HepG2 (cell line): ENCODE data around the gene IGF2. TPM values are rescaled to one million over a fixed set of nuclear protein-coding genes. Genes with fewer than 3 reads are reported as not detected.
A peak's percentile ranks its signal among the peaks of the same experiment; 100 is the strongest.

Experiments
- AHR ChIP-seq: IDR thresholded peaks from 2 replicates; pipeline ENCODE4 v1.6.1; 2018; ENCODE audit warnings: missing genetic modification reagents, missing compliant biosample characterization
- GATAD1 ChIP-seq: IDR thresholded peaks from 2 replicates; pipeline ENCODE4 v1.6.1; 2016; ENCODE audit warnings: missing genetic modification reagents, missing compliant biosample characterization
- KDM1A ChIP-seq: IDR thresholded peaks from 2 replicates; pipeline ENCODE4 v1.6.1; 2016; ENCODE audit warnings: missing compliant biosample characterization
- SMC3 ChIP-seq: IDR thresholded peaks from 2 replicates; pipeline ENCODE4 v1.6.1; 2011; ENCODE audit warnings: low read length, improper control_type of control experiment
- TEAD2 ChIP-seq: sonication (generic); formaldehyde crosslinking; IDR thresholded peaks from 2 replicates; pipeline ENCODE4 v1.9.0; 2021; ENCODE audit warnings: missing genetic modification reagents
- TEAD3 ChIP-seq: optimal IDR thresholded peaks from 2 replicates; pipeline ENCODE3; 2016; ENCODE audit warnings: borderline replicate concordance
- ZFP37 ChIP-seq: sonication (generic); formaldehyde crosslinking; IDR thresholded peaks from 2 replicates; pipeline ENCODE4 v1.4.0; 2020; ENCODE audit warnings: missing genetic modification reagents, borderline replicate concordance
- ZMYM3 ChIP-seq: sonication (generic); formaldehyde crosslinking; IDR thresholded peaks from 2 replicates; pipeline ENCODE4 v1.5.1; 2020; ENCODE audit warnings: mild to moderate bottlenecking, missing genetic modification reagents
- ZNF460 ChIP-seq: sonication (generic); formaldehyde crosslinking; IDR thresholded peaks from 2 replicates; pipeline ENCODE4 v1.5.1; 2020; ENCODE audit warnings: missing genetic modification reagents, mild to moderate bottlenecking, borderline replicate concordance
- ZNF850 ChIP-seq: sonication (generic); formaldehyde crosslinking; conservative IDR thresholded peaks from 2 replicates; pipeline ENCODE4 v1.9.0; 2021; ENCODE audit warnings: mild to moderate bottlenecking, missing genetic modification reagents
- ZNF891 ChIP-seq: sonication (generic); formaldehyde crosslinking; IDR thresholded peaks from 2 replicates; pipeline ENCODE4 v1.5.0; 2020; ENCODE audit warnings: mild to moderate bottlenecking, missing genetic modification reagents
- polyA plus RNA-seq, 8 experiments: library from polyadenylated mRNA; depleted of rRNA in 3 of 8; stranded (reverse) in 7 of 8; unstranded in 1 of 8; fragments of >200 nt; fragmentation: Illumina TruSeq in 4 of 8; extraction: Trizol in 4 of 8; gene quantifications; 2 replicates each; pipeline versions ENCODE4 v1.2.1 to v1.2.3, GENCODE V29; 2011 to 2016; ENCODE audit warnings: low read depth in 4 of 8, missing spikeins in 1 of 8, mixed read lengths in 1 of 8; ENCODE audit not compliant: insufficient read depth in 1 of 8
- total RNA-seq, 5 experiments: library from RNA; depleted of rRNA; stranded (reverse); fragments of >200 nt; fragmentation: Illumina TruSeq; extraction: Trizol; gene quantifications; 2 replicates each; pipeline ENCODE4 v1.2.3, GENCODE V29; 2016; ENCODE audit warnings: low read depth in 1 of 5
- TF ChIP-seq, protein P1 (sequence below): sonication (generic); formaldehyde crosslinking; IDR thresholded peaks from 2 replicates; pipeline ENCODE4 v1.5.1; 2020; ENCODE audit warnings: missing genetic modification reagents, mild to moderate bottlenecking, borderline replicate concordance
- TF ChIP-seq, protein P2 (sequence below): sonication (generic); formaldehyde crosslinking; IDR thresholded peaks from 2 replicates; pipeline ENCODE4 v1.4.0; 2020; ENCODE audit warnings: mild to moderate bottlenecking, missing genetic modification reagents
- TF ChIP-seq, protein P3 (sequence below): IDR thresholded peaks from 2 replicates; pipeline ENCODE4 v1.6.1; 2016; ENCODE audit warnings: low read depth, borderline replicate concordance
- TF ChIP-seq, protein P4 (sequence below): sonication (generic); formaldehyde crosslinking; IDR thresholded peaks from 2 replicates; pipeline ENCODE4 v1.8.0; 2022; ENCODE audit warnings: mild to moderate bottlenecking, missing genetic modification reagents, moderate library complexity
- TF ChIP-seq, protein P5 (sequence below): sonication (generic); formaldehyde crosslinking; IDR thresholded peaks from 2 replicates; pipeline ENCODE4 v1.9.0; 2022; ENCODE audit warnings: low read depth, missing genetic modification reagents
- TF ChIP-seq, protein P6 (sequence below): sonication (generic); formaldehyde crosslinking; conservative IDR thresholded peaks from 2 replicates; pipeline ENCODE4 v1.4.0; 2020; ENCODE audit warnings: mild to moderate bottlenecking, missing genetic modification reagents, moderate library complexity
- TF ChIP-seq, protein P7 (sequence below): sonication (generic); formaldehyde crosslinking; IDR thresholded peaks from 2 replicates; pipeline ENCODE4 v1.4.0; 2020; ENCODE audit warnings: missing genetic modification reagents

IGF2 gene
- total and polyA plus RNA-seq, 2 of the 13 experiments (the other 11 are each of a cell fraction or from before 2014, with no cell fraction given): 79.1 to 254 TPM

DNA sequence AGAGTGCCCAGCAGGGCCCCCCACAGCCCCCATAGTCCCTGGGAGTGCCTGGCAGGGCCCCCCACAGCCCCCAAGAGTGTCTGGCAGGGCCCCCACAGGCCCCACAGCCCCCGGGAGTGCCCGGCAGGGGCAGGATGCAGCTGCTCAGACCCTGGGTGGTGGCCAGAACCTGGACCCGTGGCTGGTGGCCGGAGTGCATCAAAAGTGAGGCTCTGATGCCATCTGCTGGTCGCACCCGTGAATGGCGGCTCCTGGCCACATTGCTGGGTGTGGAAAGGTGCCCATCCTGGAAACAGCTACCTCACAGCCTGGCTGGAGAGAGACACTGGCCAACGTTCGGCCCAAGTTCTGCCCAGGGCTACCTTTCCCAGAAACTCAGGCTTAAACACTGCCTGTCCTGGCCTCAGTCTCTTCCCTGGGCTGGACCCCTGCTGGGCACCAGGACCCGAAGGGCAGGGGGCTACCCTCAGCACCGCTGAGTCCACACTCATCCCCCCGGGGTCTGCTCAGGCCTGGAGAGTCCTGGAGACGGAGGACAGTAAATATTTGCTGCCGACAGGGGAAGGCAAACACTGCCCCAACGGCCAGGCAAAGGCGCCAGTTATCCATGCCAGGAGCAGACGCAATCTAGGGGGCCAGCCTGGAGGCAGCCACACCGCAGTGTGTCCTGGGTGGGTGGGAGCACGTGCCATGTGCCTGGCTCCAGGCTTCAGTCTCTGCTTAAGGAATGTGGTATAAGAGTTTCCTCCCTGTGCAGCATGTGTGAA is 17.4 kb upstream of the IGF2 start (continued):
- TF ChIP-seq, protein P1, sequence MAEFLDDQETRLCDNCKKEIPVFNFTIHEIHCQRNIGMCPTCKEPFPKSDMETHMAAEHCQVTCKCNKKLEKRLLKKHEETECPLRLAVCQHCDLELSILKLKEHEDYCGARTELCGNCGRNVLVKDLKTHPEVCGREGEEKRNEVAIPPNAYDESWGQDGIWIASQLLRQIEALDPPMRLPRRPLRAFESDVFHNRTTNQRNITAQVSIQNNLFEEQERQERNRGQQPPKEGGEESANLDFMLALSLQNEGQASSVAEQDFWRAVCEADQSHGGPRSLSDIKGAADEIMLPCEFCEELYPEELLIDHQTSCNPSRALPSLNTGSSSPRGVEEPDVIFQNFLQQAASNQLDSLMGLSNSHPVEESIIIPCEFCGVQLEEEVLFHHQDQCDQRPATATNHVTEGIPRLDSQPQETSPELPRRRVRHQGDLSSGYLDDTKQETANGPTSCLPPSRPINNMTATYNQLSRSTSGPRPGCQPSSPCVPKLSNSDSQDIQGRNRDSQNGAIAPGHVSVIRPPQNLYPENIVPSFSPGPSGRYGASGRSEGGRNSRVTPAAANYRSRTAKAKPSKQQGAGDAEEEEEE (CRISPR knock-in tag): no peak
- TF ChIP-seq, protein P2, sequence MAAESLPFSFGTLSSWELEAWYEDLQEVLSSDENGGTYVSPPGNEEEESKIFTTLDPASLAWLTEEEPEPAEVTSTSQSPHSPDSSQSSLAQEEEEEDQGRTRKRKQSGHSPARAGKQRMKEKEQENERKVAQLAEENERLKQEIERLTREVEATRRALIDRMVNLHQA (CRISPR knock-in tag): no peak
- TF ChIP-seq, protein P3, sequence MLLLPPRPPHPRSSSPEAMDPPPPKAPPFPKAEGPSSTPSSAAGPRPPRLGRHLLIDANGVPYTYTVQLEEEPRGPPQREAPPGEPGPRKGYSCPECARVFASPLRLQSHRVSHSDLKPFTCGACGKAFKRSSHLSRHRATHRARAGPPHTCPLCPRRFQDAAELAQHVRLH: 0 out of 2 replicates have a peak, but pooled peaks have one; percentile 53
- TF ChIP-seq SMC3: peak; percentile 61
- no peak for TF ChIP-seq AHR (CRISPR knock-in tag)
- TF ChIP-seq, protein P4, sequence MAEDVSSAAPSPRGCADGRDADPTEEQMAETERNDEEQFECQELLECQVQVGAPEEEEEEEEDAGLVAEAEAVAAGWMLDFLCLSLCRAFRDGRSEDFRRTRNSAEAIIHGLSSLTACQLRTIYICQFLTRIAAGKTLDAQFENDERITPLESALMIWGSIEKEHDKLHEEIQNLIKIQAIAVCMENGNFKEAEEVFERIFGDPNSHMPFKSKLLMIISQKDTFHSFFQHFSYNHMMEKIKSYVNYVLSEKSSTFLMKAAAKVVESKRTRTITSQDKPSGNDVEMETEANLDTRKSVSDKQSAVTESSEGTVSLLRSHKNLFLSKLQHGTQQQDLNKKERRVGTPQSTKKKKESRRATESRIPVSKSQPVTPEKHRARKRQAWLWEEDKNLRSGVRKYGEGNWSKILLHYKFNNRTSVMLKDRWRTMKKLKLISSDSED (CRISPR knock-in tag): no peak
- 0 out of 2 replicates have a peak, but pooled peaks have one; percentile 15 for TF ChIP-seq GATAD1 (CRISPR knock-in tag)
- TF ChIP-seq ZNF891 (CRISPR knock-in tag): peak; percentile 68; the same call in 1 of the 2 replicates
- no peak for TF ChIP-seq ZNF460 (CRISPR knock-in tag)
- TF ChIP-seq, protein P5, sequence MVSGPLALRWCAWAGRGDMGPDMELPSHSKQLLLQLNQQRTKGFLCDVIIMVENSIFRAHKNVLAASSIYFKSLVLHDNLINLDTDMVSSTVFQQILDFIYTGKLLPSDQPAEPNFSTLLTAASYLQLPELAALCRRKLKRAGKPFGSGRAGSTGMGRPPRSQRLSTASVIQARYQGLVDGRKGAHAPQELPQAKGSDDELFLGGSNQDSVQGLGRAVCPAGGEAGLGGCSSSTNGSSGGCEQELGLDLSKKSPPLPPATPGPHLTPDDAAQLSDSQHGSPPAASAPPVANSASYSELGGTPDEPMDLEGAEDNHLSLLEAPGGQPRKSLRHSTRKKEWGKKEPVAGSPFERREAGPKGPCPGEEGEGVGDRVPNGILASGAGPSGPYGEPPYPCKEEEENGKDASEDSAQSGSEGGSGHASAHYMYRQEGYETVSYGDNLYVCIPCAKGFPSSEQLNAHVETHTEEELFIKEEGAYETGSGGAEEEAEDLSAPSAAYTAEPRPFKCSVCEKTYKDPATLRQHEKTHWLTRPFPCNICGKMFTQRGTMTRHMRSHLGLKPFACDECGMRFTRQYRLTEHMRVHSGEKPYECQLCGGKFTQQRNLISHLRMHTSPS (CRISPR knock-in tag): 0 out of 2 replicates have a peak, but pooled peaks have one; percentile 42
- peak; percentile 29 for TF ChIP-seq TEAD3 (CRISPR knock-in tag)
- peak; percentile 48; the same call in 1 of the 2 replicates for TF ChIP-seq ZMYM3
- TF ChIP-seq, protein P6, sequence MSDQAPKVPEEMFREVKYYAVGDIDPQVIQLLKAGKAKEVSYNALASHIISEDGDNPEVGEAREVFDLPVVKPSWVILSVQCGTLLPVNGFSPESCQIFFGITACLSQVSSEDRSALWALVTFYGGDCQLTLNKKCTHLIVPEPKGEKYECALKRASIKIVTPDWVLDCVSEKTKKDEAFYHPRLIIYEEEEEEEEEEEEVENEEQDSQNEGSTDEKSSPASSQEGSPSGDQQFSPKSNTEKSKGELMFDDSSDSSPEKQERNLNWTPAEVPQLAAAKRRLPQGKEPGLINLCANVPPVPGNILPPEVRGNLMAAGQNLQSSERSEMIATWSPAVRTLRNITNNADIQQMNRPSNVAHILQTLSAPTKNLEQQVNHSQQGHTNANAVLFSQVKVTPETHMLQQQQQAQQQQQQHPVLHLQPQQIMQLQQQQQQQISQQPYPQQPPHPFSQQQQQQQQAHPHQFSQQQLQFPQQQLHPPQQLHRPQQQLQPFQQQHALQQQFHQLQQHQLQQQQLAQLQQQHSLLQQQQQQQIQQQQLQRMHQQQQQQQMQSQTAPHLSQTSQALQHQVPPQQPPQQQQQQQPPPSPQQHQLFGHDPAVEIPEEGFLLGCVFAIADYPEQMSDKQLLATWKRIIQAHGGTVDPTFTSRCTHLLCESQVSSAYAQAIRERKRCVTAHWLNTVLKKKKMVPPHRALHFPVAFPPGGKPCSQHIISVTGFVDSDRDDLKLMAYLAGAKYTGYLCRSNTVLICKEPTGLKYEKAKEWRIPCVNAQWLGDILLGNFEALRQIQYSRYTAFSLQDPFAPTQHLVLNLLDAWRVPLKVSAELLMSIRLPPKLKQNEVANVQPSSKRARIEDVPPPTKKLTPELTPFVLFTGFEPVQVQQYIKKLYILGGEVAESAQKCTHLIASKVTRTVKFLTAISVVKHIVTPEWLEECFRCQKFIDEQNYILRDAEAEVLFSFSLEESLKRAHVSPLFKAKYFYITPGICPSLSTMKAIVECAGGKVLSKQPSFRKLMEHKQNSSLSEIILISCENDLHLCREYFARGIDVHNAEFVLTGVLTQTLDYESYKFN (CRISPR knock-in tag): no peak
- TF ChIP-seq KDM1A (CRISPR knock-in tag): no peak
- no peak for TF ChIP-seq TEAD2 (CRISPR knock-in tag)
- TF ChIP-seq ZFP37: no peak
- TF ChIP-seq ZNF850: no peak
- TF ChIP-seq, protein P7, sequence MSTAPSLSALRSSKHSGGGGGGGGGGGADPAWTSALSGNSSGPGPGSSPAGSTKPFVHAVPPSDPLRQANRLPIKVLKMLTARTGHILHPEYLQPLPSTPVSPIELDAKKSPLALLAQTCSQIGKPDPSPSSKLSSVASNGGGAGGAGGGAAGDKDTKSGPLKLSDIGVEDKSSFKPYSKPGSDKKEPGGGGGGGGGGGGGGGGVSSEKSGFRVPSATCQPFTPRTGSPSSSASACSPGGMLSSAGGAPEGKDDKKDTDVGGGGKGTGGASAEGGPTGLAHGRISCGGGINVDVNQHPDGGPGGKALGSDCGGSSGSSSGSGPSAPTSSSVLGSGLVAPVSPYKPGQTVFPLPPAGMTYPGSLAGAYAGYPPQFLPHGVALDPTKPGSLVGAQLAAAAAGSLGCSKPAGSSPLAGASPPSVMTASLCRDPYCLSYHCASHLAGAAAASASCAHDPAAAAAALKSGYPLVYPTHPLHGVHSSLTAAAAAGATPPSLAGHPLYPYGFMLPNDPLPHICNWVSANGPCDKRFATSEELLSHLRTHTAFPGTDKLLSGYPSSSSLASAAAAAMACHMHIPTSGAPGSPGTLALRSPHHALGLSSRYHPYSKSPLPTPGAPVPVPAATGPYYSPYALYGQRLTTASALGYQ (CRISPR knock-in tag): no peak
